ENCODE data around the gene BHLHA9.
"Not testable (repeated sequence)": the region's sequence is repeated elsewhere in the genome, so short reads cannot be mapped to it uniquely, and the experiment has no call there.

Gene BHLHA9

DNA sequence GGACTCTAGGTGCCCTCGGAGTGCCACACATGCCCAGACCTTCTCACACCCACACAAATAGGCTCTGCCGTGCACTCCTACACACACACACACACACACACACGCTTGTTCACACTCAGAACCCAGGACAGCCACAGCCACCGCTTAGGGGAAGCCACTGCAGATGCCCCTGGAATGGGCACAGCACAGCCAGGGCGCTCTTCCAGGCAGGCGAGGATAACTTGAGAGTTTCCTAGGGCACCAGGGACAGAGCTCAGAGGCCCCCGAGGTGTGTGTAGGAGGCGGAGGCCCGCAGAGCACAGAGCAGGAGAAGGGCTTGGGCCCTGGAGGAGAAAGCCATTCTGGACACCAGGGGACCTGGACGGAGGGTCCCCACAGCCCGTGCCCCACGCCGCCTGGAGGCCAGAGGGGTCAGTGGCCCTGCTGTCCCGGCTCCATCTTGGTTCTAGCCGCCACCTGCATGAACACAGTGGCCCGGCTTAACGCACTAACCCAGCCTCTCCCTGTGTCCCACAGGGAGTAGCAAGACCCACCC, 30.2 kb downstream of the BHLHA9 start:
- H3K4me3 ChIP-seq (ENCODE audit: low read depth, low read length) = no peak overlapping the region
- TF ChIP-seq, protein P1, sequence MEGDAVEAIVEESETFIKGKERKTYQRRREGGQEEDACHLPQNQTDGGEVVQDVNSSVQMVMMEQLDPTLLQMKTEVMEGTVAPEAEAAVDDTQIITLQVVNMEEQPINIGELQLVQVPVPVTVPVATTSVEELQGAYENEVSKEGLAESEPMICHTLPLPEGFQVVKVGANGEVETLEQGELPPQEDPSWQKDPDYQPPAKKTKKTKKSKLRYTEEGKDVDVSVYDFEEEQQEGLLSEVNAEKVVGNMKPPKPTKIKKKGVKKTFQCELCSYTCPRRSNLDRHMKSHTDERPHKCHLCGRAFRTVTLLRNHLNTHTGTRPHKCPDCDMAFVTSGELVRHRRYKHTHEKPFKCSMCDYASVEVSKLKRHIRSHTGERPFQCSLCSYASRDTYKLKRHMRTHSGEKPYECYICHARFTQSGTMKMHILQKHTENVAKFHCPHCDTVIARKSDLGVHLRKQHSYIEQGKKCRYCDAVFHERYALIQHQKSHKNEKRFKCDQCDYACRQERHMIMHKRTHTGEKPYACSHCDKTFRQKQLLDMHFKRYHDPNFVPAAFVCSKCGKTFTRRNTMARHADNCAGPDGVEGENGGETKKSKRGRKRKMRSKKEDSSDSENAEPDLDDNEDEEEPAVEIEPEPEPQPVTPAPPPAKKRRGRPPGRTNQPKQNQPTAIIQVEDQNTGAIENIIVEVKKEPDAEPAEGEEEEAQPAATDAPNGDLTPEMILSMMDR (IDR thresholded peaks at IDR 0.05; ENCODE audit: low read depth, low read length) = no peak

DNA sequence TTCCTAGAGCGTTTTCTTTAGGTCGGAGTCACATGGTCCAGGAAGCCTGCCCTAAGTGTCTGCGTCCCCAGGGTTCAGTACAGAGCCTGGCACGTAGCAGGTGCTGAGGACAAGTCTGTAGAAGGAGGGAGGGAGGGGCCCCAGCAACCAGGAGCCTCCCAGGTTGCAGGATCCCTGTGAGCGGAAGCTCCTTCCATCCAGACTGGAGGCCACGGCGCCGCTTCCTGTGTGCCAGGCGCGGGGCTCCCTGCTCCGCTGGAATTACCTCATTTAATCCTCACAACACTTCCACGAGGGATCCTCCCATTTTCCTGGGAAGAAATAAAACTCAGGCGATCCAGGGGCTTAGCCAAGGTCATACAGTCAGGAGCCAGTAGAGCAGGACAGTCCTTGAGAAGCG, 31.3 kb downstream of the BHLHA9 start:
- TF ChIP-seq, protein P1 (IDR thresholded peaks at IDR 0.05; ENCODE audit: low read depth, low read length) = no peak
- H3K4me3 ChIP-seq (ENCODE audit: low read depth, low read length) = no peak overlapping the region

DNA sequence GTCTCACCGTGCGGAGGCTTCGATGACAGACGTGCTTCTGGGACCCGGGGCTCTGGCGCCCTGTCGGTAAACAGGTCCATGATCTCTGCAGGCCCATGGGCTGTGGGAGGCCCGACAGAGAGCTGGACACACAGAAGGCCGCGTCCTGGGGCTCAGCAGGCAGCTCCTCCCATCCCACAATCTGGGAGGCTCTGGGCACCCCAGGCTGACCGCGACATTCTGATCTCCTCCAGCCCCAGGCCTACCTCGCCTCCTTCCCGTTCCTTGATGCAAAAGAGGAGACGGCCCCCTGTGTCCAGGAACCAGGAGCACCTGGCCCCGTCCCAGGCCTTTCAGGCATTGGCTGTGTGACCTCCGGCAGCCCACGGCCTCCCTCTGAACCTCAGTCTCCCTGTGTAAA, 32.5 kb downstream of the BHLHA9 start:
- no peak overlapping the region for H3K4me3 ChIP-seq (ENCODE audit: low read depth, low read length)
- TF ChIP-seq, protein P1 (IDR thresholded peaks at IDR 0.05; ENCODE audit: low read depth, low read length) = no peak

DNA sequence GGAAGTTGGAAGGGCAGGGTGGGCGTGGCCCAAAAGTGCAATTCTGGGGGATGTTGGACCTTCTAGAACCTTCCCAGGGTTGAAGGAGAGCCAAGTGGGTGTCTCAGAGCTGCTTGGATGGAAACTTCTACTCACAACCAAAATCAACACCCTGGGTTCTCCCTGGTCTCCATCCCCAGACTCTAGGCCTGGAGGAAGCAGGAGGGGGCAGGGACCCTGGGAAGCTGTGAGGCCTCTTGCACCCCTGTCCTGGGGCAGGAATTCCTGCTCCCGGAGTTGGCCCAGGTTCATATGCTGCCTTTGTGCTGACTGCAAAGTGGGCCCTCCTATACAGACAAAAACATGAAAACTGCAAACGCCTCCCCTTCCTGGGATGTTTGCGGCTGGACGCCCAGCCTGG, 34.3 kb downstream of the BHLHA9 start:
- H3K4me3 ChIP-seq (ENCODE audit: low read depth, low read length) = no peak overlapping the region
- TF ChIP-seq, protein P1 (IDR thresholded peaks at IDR 0.05; ENCODE audit: low read depth, low read length) = no peak

DNA sequence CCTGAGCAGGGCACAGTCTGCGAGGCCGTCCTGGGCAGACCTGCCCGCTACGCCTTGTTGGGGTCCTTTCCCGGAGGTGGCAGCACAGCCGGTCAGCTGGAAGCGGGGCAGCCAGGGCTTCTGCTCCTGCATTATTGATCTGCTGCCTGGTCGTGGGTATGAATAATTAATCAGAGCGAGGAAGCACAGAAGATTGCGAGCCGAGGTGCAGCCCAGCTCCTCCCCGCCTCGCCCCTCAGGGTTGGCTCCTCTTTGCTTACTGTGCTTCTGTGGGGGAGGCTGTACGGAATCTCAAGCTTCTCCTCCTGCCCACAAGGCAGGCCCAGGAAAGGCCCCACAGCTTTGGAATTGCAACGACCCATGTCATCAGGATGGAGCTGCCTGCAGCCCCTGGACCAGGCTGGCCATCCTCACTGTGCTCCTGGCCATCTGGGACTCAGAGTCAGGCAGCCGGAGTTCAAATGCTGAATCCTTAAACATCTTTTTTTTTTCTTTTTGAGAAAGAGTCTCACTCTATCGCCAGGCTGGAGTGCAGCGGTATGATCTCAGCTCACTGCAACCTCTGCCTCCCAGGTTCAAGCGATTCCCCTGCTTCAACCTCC, 34.8 kb downstream of the BHLHA9 start:
- no peak overlapping the region for H3K4me3 ChIP-seq (ENCODE audit: low read depth, low read length)
- TF ChIP-seq, protein P1 (IDR thresholded peaks at IDR 0.05; ENCODE audit: low read depth, low read length) = no peak

DNA sequence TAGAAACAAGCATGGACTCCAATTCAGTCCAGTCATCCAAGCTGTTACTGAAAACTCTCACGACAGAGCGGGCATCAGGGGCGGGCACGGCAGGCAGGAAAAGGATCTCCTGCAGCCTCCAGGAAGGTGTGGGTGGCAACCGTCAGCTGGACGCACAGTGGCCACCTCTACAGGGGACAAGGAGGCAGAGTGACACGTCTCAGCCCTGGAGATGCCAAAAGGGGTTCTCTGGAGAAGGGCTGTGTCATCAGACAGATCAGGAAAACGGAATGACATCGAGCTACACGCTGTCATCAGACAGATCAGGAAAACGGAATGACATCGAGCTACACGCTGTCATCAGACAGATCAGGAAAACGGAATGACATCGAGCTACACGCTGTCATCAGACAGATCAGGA, 37.6 kb downstream of the BHLHA9 start:
- not testable (repeated sequence) for H3K4me3 ChIP-seq (ENCODE audit: low read depth, low read length)

DNA sequence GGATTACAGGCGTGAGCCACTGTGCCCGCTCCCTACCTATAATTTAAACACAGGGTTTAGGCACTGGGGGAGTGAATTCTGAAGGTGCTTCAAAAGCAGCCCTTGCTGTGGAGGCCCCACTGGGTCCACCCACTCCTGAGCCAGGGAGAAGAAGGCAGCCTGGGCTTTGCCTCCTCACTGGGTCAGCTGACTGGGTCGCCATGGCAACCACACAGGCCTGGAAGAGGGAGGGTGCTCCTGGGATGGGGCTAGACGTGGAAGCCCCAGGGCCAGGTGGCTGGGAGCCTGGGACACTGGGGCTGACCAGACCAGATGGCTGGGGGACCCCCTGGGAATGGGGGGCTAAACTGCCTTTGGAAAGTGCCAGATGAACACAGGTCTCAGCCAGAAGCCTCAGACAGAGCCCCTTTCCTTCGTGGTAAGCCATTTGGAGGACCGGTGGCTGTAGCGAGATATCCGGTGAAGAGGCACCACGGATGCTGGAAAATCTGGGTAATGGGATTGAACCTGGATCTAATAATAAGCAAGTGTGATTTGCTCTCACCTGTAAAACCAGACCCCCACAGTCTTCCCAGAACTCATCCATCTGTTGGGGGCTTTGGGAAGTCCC, 42.1 kb downstream of the BHLHA9 start:
- TF ChIP-seq, protein P1 (IDR thresholded peaks at IDR 0.05; ENCODE audit: low read depth, low read length) = no peak
- no peak overlapping the region for H3K4me3 ChIP-seq (ENCODE audit: low read depth, low read length)

Data from WI38 (cell line).